CD4-positive, alpha-beta T cell treated with Interleukin-17A for 4 hours (primary cell): ENCODE data around the gene GUCY1B1.
"Not testable (repeated sequence)": the region's sequence is repeated elsewhere in the genome, so short reads cannot be mapped to it uniquely, and the experiment has no call there.

Experiments
- DNase-seq: peaks from one replicate; pipeline ENCODE4 v3.0.0-alpha.2; 2020; ENCODE audit warnings: mixed read lengths

The GUCY1B1 gene

DNA sequence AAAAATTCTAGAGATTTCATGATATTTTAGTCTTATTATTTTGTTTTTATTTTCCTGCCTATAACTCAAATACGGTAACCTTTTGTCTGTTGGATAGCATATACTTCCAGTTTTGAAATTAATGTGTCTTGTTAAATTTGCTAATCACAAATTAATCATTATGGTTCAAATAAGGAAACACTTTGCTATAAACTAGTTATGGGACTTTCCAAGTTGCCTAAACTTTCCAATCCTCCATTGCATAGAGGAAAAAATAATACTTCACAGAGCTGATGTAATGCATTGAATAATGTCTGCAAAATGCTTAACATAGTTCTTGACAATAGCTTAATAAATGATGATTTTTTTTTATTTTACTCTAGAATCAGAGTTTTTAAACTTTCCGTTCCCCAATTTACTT, 4.7 kb downstream of the GUCY1B1 start:
- no peak for DNase-seq

DNA sequence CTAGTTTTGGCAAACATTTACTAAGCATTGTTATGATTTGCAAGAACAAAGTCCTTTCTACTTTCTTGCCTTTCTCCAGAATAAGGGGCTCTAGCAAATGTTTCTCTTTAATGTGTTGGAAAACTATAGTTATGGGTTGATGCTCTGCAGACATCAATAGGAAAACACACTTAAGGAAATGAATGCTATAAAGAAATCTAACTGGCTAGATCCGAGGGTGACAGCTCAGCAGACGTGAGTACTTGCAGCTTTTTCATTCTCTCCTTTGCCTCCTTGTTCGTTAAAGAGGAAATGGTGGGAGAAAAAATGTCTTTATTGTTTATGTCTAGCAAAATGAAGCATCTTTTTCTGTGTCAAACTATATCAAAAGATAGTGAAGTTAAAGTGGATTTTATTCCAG, 6.3 kb downstream of the GUCY1B1 start:
- DNase-seq: no peak

DNA sequence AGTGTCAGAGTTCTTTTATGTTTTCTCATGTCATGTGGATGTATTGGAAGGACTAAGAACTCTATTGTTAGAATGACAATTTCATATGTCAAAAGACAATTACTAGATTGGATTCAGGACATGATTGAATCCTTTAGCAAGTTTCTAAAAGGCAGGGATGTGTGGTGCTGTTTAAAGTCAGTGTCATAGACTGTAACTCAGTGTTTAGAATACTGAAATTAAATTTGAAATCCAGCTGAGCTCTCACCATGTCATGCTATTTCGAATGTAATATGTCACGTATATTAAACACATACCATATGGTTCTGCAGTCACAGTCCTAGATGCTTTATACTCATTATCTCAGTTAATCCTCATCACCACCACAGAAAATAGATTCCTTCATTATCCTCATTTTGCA, 7.8 kb downstream of the GUCY1B1 start:
- no peak for DNase-seq

DNA sequence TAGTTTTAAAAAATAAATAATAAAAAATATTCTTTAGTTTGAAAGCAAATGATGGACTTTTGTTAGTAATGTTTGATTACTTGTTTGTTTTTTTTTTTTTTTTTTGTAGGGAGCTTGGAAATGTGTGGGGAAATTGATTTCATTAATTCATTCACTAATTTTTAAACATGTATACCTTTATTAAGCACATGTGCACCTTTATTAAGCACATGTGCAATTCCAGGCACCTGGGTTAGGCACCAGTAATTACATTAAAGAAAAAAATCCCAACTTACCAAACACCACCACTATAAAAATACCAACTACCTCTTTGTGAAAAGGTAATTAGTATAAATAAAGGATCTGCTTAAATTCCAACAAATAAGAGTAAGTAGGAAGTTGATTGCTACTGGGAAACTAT, 9.5 kb downstream of the GUCY1B1 start:
- no peak for DNase-seq

DNA sequence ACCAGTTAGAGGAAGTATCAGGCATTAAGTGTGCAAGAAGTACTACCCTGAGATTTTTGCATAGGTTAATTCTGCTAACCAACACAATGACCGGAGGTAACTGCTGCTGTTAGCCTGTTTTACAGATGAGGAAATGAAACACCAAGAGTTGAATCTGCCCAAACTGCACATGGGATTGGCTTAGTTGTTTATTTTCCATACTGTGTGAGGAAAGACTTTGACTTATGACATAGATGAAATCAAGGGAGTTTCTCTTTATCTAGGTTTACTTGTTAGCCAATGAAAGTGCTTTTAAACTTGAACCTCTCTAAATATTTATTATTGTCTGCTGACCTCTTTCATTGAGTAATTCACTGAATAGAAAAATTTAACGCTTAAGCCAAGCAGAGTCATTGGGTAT, 10.3 kb downstream of the GUCY1B1 start:
- no peak for DNase-seq

GRCh38 chr4:155772459-155773195, 13.8 kb downstream of the GUCY1B1 start:
- no peak for DNase-seq

- DNase-seq: no peak
These were observed 14.5 kb downstream of the GUCY1B1 start for GRCh38 chr4:155773196-155773800.

- DNase-seq: no peak
These were observed 15.2 kb downstream of the GUCY1B1 start for GRCh38 chr4:155774033-155774432.

GRCh38 chr4:155777971-155778735, 19.3 kb downstream of the GUCY1B1 start:
- DNase-seq: no peak

DNA sequence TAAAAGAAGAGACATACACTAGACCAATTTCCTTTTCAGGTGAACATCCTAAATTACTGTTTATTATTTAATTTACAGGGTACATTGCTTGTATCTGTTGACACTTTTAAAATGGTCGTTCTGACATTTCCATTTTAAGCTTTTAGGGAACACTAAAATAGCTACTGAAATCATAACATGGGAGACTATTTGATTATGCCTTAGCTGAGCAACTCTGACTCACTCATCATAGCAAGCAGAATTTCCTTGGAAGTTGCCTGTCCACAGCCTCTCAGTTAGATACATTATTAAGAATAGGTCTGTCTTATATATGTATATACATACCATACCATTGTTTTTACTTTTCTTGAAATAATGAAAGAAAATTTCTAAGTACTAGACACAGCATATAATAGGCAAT, 22.0 kb downstream of the GUCY1B1 start:
- DNase-seq: no peak

- no peak for DNase-seq
These were observed 22.5 kb downstream of the GUCY1B1 start for GRCh38 chr4:155781249-155781831.

GRCh38 chr4:155784637-155785036, 25.8 kb downstream of the GUCY1B1 start:
- no peak for DNase-seq

DNA sequence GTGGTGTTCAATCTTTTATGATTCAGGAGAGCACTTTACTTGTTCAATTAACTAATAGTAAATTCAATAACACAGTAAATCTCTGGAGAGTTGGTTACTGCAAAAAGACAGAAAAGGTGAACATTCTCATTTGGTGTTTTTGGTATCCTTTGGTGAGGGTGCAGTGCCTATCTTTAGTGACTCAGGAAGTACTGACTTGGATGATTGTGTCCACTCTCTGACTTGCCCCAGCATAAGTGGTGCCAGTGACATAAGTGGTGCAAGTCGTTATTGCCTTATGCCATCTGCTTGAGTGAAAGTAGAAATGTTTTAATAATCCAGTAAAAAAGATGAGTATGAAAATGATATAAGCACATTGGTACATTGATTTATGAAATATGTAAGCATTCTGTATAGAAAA, 27.0 kb downstream of the GUCY1B1 start:
- no peak for DNase-seq

DNA sequence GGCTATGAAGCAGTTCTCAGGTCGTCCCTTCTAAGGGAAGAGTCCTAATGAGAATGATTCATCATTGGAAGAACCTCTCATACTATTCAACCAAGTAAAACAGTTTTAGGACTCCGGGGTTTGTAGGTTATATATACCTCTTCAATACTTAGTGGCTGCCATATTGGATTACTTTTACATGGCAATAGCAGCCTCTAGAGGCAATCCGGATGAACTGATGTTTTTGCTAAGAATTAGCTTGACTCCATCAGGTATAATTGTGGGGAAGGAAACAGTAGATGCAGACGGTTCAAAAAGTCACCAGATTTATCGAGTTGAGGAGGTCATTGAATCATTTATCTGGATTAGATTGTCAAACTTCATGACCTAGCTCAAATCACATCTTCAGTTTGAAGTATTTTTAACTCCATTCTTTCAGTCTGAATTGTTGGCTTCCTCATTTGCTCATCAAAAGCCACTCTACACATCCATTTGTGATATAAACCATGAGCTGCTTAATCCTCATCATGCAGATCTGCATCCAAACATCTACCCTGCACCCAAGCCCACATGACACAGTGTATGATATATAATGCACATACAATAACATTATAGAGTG, 28.4 kb downstream of the GUCY1B1 start:
- no peak for DNase-seq

DNA sequence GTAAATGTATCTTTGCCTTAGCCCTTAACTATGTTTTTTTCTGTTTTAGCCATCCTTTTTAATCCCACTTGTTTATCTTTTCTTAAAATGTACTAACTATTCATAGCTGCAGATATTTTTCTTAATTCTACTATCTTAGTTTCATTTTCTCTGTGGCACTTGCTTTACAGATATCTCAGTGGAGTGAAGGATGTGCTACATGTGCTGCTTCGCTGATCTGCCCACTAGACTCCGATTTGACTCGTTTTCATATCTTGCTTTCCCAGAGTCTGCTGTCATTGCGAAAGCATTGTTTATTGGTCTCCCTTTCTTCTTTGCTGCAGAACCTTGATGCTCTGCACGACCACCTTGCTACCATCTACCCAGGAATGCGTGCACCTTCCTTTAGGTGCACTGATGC, 30.6 kb downstream of the GUCY1B1 start:
- DNase-seq: no peak

DNA sequence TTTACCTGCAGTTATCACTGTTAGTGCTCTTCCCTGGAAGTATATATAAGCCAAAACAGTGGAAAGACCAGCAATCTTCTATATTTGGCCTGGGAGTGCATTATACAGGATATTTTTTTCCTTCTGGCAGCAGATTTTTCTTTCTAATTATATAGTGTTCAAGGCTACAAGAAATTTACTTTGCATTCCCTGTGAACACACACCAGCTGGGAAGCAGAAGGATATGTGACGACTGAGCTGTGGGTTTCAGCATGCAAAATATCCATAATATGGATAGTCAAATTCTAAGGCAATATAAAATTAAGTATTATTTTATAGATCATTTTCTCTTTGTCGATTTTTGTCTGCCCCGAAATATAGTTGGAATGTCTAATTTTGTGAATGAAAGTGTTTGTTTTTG, 31.2 kb downstream of the GUCY1B1 start:
- no peak for DNase-seq

DNA sequence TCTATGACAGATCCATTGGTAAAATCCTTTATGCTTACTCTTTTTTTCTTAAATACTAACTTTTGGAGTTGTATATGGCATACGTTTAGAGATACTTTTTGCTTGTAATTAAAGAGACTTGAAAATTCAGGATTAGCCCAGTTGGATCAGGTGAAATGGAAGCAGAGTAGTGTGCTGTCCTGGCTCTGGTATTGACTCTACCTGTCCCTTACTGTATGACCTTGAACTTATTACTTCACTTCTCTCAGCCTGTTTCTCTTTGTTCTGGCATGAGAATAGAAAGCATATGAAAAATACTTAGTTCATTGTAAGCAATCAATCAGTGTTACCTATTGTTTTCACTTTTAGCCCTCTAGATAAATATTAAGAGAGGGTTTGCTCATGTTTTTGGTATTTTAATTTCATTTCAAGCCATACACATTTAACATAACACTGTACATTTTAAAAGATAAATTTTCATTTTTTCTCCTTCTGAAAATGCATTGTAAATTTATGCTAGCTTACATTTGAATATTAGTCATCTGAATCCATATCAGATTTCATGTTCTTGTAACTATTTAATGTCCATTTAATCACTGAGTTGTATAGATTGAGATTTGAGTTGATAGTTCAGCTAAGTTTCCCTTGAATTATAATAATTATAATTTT, 35.9 kb downstream of the GUCY1B1 start:
- DNase-seq: no peak

- DNase-seq: no peak
These were observed 37.2 kb downstream of the GUCY1B1 start for GRCh38 chr4:155795991-155796390.

DNA sequence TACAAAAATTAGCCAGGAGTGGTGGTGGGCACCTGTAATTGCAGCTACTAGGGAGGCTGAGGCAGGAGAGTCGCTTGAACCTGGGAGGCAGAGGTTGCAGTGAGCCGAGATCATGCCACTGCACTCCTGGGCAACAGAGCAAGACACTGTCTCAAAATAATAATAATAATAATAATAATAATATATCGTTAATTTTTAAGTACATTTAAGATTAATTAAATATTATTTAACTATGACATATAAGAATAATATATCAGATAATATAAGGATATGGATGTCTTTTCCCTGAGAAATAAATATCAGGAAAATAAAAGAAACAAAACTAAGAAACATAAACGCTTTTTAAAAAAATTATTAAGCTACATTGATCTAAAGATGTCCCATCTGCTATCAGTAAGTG, 38.8 kb downstream of the GUCY1B1 start:
- DNase-seq: not testable (repeated sequence)

GRCh38 chr4:155799116-155799793, 40.4 kb downstream of the GUCY1B1 start:
- no peak for DNase-seq

GRCh38 chr4:155799794-155800123, 40.9 kb downstream of the GUCY1B1 start:
- no peak for DNase-seq

DNA sequence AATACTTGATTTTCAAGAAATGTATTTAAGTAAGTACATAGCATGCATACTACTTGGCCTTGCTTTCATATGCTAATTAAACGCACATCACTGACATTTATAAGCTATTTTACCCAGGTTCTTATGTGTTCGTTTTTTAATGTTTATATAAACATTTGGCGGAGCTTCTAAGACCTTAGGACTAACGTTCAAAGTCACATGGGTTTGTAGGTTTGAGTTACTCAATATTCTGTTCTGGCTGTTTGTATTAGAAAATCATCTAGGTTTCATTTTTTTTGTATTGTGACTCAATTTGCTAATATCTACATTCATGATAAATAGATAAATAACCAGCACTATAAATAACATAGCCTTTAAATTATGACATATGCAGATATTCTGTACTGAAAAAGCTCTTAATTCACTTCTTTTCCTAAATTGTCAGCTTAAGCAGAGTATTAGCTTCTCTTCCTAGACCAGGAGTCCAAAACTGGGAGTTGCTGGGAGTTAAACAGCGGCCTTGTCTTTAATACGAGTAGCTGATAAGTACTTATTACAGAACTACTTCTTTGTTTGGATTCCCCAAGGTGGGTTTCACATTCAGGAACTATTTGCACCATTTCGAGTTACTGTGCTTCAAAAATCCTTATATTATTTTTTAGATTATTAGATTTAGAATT, 42.0 kb downstream of the GUCY1B1 start:
- no peak for DNase-seq
